NCI-H2171 (cell line): ENCODE results near the gene LPAR5.
A peak's percentile ranks its signal among the peaks of the same experiment; 100 is the strongest.

Source experiments
- DNase-seq: peaks from one replicate; lab custom pipeline; 2025; lab: John Stamatoyannopoulos, UW

The LPAR5 gene

DNA sequence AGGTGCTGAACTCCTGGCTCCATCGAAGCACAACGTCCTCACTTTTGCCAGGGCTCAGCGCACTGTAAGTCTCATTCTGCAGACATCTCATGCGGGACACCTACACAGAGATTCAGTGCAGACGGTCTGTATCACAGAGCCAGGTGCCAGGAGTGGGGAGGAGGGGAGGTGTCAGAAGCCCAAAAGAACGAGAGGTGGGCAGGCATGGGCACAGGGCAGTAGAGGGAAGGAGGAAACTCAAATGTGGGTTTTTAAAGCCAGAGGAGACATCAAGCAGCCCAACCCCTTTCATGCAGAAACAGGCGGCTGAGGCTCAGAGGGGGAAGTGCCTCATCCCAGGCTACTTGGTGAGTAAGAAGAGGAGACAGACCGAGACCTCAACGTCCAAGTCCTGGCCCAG lies 2.5 kb upstream of the LPAR5 start:
- DNase-seq = no peak

DNA sequence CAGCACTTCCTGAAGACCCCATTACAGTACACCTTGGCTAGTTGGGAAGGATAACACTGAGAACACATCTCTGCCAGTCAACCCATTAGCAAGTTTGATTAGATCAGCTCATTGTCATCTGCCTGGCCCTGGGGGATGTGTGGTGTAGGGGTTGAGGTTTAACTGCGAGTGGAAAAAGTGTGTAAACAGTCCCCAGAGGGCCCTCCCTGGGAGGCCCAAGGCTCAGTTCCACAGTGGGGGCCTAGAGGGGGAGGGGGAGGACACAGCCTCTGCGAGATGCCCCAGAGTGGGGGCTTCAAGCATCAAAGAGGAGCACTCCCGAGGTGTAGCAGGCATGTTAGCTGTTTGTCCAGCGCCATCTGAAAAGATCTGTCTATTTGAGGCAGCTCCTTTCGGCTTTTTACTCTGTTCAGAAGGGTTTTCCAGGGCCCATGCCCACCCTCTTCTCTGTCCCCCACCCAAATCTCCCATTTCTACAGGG lies 344 bp downstream of the LPAR5 start:
- DNase-seq = no peak

DNA sequence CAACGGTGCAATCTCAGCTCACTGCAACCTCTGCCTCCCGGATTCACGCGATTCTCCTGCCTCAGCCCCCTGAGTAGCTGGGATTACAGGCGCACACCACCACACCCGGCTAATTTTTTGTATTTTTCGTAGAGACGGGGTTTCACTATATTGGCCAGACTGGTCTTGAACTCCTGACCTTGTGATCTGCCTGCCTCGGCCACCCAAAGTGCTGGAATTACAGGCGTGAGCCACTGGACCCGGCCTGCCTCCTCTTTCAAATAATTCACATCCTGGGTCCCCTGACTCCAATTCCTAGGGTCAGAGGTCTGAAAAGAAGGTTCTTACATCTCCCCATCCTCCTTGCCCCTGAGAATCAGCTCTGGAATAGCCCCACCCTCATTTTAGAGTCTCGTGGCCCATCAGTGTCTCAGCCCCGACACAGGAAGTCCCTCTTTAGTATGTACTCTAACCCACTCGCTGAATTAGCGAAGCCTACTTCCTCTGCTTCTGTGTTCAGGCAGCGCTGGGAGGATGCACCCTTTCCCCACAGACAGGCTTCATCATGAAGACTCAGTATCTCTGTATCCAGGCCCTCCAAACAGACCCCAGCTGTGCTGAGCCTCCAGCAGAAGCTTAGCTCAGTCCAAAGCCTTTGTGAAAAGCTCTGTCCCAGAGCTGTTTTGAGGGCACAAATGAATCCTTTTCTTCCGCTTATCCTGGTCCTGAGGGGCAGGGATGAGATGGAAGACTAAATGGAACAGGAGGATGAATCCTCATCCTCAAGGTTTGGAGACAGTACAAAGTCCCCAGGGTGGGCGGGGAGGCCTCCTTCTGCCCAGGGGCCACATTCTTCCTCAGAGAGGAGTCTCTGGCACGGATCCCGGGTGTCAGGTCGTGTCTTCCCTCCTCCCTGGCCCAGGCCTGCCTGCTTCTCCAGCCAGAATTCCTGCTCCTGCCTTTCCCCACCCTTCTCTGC lies 3.5 kb downstream of the LPAR5 start:
- peak; percentile 87 for DNase-seq

DNA sequence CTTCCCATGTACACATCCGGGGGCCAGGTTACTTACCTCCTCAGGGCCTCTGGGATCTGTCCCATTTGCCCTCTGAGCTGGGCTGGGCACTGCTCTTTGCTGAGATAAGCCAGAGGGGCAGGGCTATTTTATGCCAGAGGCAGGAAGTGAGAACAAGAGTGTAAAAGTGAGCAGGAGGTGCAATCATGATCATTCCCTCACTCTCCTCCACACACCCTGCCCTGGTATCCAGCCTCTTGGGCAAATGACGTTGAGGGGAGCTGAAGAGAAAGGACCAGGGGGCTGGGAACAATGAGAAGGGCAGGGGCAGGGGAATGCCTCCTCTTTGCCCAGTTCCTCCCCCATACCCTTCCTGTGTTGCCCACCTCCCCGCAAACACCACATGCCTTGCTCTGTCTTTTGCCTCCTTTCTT lies 4.2 kb downstream of the LPAR5 start:
- DNase-seq = no peak

DNA sequence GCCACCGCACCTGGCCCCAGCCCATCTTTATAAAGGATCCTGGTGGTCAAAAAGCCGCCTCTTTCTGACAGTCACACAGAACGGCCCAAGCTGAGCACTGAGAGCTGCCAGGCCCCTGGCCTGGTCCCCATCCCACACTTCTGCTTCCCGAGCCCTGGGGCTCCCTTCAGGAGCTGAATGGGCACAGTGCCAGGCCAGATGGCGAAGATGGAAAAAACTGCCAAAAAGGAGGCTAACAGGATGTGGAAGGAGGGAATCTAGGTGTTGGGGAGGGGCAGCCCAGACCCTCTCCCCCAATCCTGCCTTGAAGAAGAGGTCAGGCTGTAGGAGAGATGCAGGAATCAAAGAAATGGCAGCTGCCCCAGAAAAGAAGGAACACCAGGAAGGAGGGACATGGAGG lies 5.0 kb downstream of the LPAR5 start:
- peak; percentile 100 for DNase-seq

DNA sequence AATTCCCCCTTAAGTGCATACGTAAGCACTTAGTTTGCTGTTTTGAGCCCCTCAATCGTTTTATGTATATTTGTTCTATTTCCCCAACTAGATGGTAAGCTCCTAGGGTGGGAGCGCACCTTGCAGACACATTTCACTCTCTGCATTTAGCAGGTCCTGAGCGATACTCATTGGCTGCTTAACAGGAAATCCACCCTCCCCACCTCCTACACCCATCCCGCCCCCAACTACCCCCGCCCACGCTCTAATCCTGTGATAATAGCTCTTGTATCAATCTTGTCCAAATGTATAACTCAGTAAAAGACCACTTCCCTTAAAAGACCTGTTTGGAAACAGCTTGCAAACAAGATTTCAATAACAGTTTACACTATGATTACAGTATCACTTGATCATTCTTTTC lies 8.1 kb downstream of the LPAR5 start:
- no peak for DNase-seq

DNA sequence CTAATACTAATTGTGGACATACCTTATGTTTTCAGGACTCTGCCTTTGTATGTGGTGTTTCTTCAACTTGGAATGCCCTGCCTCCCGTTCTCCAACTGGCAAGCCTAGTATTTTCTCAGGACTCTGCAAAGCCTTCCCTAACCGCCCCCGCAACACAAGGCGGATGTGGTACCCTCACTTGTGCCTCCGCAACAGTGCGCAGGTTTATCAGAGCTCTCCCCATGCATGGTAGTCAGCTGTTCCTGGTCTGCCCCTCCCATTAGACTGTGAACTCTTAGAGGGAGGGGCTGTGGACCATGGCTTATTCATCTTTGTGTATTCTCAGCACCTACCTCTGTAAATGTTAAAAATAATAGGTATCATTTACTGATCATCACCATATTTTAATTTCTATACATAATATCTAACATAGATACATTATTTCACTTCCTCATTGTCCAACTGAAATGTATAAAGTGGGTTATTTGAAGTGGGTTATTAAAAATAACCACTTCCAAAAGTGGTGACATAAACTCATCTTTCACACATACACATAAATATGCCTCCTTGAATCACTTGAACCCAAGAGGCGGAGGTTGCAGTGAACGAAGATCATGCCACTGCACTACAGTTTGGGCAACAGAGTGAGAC lies 9.0 kb downstream of the LPAR5 start:
- no peak for DNase-seq

DNA sequence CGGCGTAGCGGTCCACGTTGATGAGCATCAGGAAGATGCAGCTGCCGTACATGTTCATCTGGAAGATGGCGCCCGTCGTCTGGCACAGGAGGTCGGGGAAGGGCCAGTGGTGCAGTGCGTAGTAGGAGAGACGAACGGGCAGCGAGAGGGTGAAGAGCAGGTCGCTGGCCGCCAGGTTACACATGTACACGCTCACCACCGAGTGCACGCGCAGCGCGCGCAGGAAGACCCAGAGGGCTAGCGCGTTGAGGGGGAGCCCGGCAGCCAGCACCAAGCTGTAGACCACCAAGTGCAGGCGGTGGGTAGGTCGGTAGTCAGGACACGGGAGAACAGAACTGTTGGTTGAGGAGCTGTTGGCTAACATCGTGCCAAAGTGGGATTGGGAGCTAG lies 14.9 kb downstream of the LPAR5 start:
- no peak for DNase-seq

DNA sequence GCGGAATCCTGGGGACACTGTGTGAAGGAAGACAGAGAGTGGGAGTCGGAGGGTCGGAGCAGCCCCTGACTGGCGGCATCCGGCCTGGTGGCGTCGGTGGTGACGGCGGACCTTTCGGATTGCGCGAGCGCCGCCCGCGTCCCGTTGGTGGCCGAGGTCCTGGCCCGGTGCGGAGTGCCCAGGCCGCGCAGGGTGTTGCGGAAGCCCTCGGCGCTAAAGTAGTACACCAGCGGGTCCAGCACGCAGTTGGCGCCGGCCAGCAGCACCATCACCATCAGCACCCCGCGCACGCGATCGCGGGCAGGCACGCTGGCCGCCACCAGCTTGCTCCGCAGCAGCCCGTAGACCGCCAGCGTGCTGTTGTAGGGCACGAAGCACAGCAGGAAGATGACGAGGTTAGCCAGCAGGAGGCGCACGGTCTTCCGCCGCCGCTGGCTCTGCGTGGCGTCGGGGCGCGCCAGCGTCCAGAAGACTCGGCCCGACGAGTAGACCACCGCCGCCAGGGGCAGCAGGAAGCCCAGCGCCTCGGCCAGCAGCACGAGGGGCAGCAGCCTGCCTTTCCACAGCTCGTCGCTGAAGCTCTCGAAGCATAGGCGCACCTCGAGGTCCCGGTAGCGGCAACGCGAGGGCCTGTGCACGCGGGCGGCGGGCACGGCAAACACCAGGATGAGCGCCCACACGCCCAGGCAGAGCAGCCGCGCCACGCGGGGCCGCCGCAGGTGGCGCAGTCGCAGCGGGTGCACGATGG lies 15.4 kb downstream of the LPAR5 start:
- no peak for DNase-seq

DNA sequence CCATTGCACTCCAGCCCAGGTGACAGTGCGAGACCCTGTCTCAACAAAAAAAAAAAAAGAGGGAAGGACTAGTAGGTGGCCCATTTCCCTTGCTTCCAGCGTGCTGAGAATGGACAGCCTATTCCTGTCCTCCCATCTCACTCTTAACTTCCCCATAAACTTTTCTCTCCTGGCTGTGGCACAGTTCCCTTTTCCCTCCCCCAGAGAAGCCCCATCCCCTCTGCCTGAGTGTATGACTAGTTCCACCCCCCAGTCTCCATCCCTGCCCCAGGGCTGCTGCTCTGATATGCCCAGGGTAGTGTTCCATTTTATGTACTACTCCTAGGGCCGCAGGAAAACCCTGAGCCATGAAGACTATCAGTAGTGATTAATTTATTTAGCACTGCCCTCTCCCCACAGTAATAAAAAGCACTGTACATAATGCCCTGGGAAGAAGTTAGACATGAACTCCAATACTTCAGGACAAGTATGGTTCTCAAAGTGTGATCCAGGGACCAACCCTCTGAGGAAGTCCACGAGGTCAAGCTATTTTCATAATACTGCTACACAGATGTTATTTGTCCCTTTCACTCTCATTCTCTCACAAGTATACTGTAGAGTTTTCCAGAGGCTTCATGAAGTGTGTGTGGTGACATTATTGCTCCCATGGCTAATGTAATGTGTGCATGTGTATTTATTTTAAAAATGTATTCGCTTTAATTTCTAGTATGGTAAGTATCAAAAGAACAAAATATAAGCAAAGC lies 17.1 kb downstream of the LPAR5 start:
- DNase-seq = no peak

DNA sequence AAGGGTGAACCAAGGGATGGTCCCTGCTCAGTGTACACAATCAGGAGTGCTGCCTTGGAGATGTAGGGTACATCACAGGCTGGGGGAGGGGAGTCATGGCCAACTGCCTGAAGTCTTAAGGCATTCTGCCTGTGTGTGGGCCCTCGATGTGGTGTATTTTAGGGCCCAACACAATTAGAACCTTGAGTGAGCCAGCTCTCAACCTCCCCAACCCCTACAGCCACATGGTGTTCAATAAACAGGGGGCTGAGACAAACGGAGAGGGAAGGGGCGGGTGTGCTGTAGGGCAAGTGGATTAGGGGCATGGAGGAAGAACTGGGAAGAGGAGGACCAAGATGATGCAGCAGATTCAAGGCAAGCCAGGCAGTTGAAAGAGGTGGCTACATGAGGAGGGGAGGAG lies 20.0 kb downstream of the LPAR5 start:
- no peak for DNase-seq

DNA sequence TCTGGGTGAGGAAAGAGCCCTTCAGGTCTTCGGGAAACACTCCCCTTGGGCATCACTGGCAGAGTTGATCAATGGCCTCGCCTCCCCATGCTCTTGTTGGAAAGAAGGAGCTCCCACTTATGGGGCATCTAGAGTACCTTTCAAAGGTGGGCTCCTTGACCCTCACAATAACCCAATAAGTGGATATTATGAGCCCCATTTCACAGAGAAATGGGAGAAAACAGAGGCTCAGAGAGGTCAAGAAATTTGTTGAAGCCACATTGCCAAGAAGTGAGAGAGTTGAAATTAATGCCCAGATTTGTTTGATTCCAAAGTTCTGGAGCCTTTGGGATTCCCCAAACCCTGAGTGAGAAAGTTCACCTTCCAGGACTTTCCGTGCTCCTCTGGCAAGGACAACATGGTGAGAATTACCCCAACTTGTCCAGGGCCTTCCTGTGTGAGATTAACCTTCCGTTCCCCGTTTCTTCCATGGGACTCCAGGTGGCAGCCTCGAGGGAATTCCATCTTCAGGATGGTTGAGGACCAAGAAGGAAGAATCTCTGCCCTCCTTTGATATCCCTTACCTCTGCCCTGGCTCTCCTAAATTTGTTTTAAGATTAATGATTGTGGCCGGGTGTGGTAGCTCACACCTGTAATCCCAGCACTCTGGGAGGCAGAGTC lies 21.1 kb downstream of the LPAR5 start:
- DNase-seq = no peak

DNA sequence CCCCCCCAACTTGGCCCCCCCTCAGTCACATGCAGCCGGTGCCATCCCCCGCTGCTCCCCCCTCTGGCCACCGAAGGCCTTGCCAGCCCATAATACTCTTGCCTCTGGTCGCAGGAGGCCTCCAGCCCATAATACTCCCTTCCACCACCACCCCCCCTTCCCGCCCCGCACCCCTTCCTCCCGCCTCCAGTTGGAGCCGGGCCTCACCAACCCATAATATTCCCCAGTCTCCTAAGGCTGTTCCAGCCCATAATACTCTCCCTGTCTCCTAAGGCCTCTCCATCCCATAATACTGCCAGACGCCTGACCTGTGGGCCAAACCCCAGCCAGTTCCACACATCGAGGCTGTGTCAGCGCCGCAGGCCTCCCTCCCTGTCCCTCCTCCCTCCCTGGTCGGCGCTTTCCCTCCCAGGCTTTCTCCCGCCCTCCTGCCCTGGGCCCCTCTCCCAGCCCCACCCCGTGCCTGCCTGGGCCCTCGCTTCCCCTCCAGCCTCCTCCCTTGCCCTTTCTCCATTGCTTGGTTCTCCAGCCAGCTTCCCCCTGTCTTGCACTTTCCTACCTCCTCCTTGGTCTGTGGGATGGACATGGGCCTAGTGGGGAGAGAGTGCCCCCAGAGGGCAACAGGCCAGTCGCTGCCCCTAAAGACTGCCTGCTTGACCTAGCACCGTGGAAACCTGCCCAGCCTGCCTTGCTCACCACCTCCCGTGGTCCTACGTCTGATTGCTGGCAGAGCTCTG lies 21.8 kb downstream of the LPAR5 start:
- DNase-seq = no peak

DNA sequence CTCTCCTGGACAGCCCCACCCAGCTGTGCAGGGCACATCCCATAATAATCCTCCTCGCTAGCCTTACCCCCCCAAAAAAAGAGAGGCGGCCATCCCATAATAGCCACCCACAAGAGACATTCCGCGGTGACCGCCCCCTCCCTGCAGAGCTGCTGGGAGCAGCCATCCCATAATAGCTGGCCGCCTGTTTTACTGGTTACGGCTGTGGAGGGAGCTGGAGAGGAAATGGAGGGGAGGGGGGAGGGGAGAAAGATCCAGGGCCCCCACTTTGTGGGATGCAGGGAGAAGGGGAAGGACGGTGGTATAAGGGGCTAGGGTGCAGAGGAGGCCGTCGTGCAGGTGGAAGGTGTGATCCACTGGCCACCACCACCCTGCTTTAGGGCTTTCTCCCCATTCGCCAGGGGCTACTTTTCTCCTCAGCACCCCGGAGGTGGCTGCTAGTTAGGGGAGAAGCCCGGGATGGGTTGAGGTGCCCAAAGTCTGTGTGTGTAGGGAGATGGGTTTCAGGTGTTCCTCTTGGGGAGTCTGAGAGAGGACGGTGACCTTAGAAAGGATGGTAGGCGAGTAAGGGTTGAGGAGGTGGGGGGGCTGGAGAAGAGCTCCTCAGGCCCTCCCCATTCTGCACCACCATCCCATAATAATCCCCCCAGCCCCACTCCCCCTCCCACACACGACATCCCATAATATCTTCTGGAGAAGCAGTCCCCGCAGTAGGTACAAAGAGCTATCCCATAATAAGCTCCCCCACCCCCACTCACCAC lies 22.6 kb downstream of the LPAR5 start:
- no peak for DNase-seq

DNA sequence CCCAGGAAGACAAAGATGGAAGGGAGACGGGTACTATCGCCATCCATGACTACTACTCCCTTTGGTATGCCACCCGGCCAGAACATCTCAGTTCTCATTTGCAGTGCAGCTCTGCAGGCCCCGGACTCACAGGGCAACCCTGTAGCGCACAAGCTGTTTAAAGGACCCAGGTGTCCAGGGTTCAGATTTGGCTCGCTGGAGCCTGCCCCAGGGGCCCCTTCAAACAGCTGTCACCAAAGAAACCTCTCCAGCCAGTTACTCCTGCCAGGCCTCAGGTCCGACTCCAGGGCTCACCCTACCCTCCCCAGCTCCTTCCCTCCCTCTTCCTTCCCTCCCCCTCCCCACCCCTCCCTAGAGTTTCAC lies 23.1 kb downstream of the LPAR5 start:
- DNase-seq = no peak

DNA sequence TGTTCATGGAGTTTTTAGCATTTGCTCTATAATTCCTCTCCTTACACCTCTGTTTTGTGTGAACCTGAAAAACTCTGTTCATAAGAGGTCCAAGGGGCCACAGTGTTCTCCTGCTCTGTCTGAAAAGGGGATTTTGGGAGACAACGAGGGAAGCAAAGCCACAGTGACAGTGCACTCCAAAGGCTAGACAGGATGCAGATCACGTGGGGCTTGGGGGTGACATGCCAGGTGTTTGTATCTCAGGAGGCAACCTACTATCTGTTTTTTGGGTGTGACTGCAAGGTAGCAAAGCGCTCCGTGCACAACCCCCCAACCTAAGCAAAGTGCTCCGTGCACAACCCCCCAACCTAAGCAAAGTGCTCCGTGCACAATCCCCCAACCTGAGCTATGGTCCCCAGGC lies 23.5 kb downstream of the LPAR5 start:
- no peak for DNase-seq

DNA sequence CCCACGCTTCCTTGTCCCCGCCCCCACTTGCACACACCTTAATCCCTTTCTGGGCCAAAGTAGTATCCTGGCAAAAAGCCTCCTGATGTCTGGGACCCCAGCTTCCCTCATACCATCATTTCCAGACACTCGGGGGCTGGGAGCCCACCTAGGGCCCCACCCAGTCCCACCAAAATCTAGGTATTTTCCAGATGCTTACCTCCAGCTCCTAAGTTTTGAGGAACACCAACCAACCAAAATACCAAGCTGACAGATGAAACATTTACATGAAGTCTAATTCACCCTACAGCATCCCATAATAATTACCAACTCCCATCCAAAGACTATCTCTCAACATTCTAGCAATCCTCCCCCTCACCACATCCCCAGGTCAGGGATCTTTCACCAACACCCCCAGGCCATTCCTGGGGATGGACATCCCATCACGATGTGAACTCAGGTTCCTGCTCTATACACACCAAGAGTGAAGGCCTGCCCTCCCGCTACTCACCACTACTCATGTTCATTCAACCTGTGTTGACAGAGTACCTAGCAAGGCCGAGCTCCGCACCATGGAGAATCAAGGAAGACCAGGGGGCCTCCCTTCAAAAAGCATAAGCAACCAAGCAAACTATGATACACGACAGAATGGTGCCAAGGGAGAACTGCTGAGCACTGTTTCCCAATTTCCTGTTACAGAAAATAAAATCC lies 27.0 kb downstream of the LPAR5 start:
- no peak for DNase-seq

DNA sequence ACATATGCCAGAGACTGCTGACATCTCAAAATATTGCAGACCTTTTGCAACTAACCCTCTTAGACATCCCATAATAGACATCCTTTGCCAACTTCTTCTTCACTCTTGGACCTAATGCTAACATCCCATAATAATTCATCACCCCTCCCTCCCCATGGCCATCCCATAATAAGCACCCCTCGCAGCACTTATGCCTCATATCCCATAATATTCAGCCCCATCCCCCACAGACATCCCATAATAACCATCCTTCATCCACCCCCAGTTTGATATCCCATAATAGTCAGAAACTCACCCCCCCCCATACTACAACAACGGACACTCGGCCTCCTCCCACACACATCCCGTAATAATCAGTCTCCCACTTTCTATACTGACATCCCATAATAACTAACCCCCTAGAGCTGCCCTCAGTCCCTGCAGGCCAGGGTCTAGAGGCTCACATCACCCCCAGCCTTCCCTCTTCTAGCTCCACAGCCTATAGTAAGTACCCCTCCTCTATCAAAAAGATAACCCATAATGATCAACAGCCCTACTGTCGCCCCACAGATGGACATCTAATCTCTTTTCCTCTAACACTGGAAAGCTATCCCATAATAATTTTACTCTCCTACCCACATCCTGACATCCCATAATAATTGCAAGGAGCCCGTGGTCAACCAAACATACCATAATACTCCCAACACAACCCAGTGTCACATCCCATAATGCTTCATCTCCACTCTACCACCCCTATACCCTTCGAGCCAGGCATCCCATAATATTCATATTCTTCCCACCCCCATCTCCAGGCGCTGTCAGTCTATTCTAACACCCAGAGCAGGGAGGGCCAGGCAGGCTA lies 27.8 kb downstream of the LPAR5 start:
- DNase-seq = peak; percentile 84
